ENCODE measurements around the gene PRR16. TPM values are rescaled to one million over a fixed set of nuclear protein-coding genes. Genes with fewer than 3 reads are reported as not detected.

Gene PRR16
- total RNA-seq, 2 donors from 2014 or later, result 19.8 to 25.5 TPM

- DNase-seq (ENCODE audit: low spot score) (no peak), ATAC-seq (ENCODE audit: insufficient number of reproducible peaks, low FRiP score, low read depth) (no peak)
- Histone ChIP-seq H3K36me3 (no peaks in the 10 kb centered on the region), H3K27ac (no peak overlapping the region), H3K4me3 (no peak overlapping the region), H3K9me3 (no peaks in the 10 kb centered on the region), H3K4me1 (ENCODE audit: control insufficient read depth in 1 of 2, low read depth in 2 of 2) (no peaks in the 10 kb centered on the region), H3K27me3 (replicated peaks; ENCODE audit: insufficient read depth) (no peaks in the 10 kb centered on the region)
- TF ChIP-seq, protein P1, sequence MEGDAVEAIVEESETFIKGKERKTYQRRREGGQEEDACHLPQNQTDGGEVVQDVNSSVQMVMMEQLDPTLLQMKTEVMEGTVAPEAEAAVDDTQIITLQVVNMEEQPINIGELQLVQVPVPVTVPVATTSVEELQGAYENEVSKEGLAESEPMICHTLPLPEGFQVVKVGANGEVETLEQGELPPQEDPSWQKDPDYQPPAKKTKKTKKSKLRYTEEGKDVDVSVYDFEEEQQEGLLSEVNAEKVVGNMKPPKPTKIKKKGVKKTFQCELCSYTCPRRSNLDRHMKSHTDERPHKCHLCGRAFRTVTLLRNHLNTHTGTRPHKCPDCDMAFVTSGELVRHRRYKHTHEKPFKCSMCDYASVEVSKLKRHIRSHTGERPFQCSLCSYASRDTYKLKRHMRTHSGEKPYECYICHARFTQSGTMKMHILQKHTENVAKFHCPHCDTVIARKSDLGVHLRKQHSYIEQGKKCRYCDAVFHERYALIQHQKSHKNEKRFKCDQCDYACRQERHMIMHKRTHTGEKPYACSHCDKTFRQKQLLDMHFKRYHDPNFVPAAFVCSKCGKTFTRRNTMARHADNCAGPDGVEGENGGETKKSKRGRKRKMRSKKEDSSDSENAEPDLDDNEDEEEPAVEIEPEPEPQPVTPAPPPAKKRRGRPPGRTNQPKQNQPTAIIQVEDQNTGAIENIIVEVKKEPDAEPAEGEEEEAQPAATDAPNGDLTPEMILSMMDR (IDR thresholded peaks at IDR 0.05), result no peak
These were observed 168.3 kb downstream of the PRR16 start for GRCh38 chr5:120632430-120632829.

GRCh38 chr5:120638449-120638848 is 174.3 kb downstream of the PRR16 start:
- Histone ChIP-seq H3K27me3 (replicated peaks; ENCODE audit: insufficient read depth) (no peaks in the 10 kb centered on the region), H3K4me3 (no peak overlapping the region), H3K36me3 (no peaks in the 10 kb centered on the region), H3K4me1 (ENCODE audit: control insufficient read depth in 1 of 2, low read depth in 2 of 2) (no peaks in the 10 kb centered on the region), H3K27ac (no peak overlapping the region), H3K9me3 (no peaks in the 10 kb centered on the region)
- no peak for ATAC-seq (ENCODE audit: insufficient number of reproducible peaks, low FRiP score, low read depth)
- DNase-seq (ENCODE audit: low spot score), result no peak
- TF ChIP-seq, protein P1 (IDR thresholded peaks at IDR 0.05), result no peak

- DNase-seq (ENCODE audit: low spot score), result no peak
- Histone ChIP-seq H3K36me3 (no peaks in the 10 kb centered on the region), H3K27ac (no peak overlapping the region), H3K9me3 (no peaks in the 10 kb centered on the region), H3K27me3 (replicated peaks; ENCODE audit: insufficient read depth) (no peaks in the 10 kb centered on the region), H3K4me1 (ENCODE audit: control insufficient read depth in 1 of 2, low read depth in 2 of 2) (no peaks in the 10 kb centered on the region), H3K4me3 (no peak overlapping the region)
- ATAC-seq (ENCODE audit: insufficient number of reproducible peaks, low FRiP score, low read depth), result no peak
- TF ChIP-seq, protein P1 (IDR thresholded peaks at IDR 0.05), result no peak
These were observed 176.7 kb downstream of the PRR16 start for GRCh38 chr5:120640778-120641177.

- Histone ChIP-seq H3K36me3 (no peaks in the 10 kb centered on the region), H3K9me3 (no peaks in the 10 kb centered on the region), H3K4me1 (ENCODE audit: control insufficient read depth in 1 of 2, low read depth in 2 of 2) (no peaks in the 10 kb centered on the region), H3K4me3 (no peak overlapping the region), H3K27me3 (replicated peaks; ENCODE audit: insufficient read depth) (no peaks in the 10 kb centered on the region), H3K27ac (no peak overlapping the region)
- no peak for DNase-seq (ENCODE audit: low spot score)
- ATAC-seq (ENCODE audit: insufficient number of reproducible peaks, low FRiP score, low read depth), result no peak
- TF ChIP-seq, protein P1 (IDR thresholded peaks at IDR 0.05), result no peak
These were observed 180.4 kb downstream of the PRR16 start for GRCh38 chr5:120644516-120644915.

- TF ChIP-seq, protein P1 (IDR thresholded peaks at IDR 0.05), result no peak
- Histone ChIP-seq H3K27me3 (replicated peaks; ENCODE audit: insufficient read depth) (no peaks in the 10 kb centered on the region), H3K27ac (no peak overlapping the region), H3K4me3 (no peak overlapping the region), H3K36me3 (no peaks in the 10 kb centered on the region), H3K4me1 (ENCODE audit: control insufficient read depth in 1 of 2, low read depth in 2 of 2) (peaks cover 0 to 2% of the 10 kb centered on the region in 2 donors), H3K9me3 (no peaks in the 10 kb centered on the region)
- no peak for ATAC-seq (ENCODE audit: insufficient number of reproducible peaks, low FRiP score, low read depth)
- no peak for DNase-seq (ENCODE audit: low spot score)
These were observed 191.8 kb downstream of the PRR16 start for GRCh38 chr5:120655828-120656435.

Measured in thoracic aorta (tissue), 2 donors.